Measurements from ENCODE around the gene CDH1. TPM values are rescaled to one million over a fixed set of nuclear protein-coding genes. Genes with fewer than 3 reads are reported as not detected.
"Not testable (repeated sequence)": the region's sequence is repeated elsewhere in the genome, so short reads cannot be mapped to it uniquely, and the experiment has no call there.

Gene CDH1
- total and polyA plus RNA-seq, 2 donors, result 15.7 to 35.2 TPM

DNA sequence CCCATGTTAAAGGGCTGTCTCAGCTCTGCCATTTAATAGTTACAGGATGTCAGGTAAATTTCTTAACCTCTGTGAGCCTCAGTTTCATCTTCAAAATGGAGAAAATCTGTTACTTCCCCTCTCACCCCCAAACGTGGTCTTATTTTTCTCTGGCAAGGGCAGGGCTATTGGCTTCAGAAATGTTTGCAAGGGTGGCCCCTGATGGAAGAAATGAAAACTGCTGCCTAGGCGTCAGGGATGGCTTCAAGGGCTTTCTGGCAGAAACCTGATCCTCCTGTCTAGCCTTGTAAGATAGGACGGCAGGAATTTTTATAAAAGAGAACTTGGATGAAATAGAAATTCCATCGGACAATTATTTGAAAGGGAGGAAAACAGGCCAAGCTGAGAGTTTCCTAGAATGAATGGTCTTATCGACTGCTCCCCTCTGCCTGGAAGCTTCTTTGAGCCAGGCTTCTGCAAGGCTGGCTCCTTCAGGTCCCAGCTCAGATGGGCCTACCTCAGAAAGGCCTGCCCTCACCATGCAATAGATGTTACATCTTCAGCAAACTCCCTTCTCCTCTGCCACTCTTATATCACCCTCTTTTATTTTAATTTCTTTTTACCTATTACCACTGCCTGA, 63.3 kb downstream of the CDH1 start:
- WGBS, result 6% methylated on average over 5 of the region's 5 CpGs
- peak; percentile 89 for DNase-seq (ENCODE audit: extremely low spot score)

DNA sequence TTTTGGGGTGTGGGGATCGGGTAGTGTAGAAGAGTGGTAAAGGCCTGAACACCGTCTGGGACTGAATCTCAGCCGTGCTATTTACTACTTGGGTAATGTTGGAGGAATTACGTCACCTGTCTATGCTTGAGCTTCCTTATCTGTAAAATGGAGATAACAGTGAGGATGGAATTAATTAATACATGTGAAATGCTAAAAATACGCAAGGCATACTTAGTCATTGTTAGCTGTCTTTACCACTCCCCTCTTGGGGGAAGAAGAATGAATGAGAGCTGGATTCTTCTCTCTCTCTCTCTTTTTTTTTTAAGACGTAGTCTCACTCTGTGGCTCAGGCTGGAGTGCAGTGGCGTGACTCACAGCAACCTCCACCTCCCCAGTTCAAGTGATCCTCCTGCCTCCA, 65.1 kb downstream of the CDH1 start:
- no peak for DNase-seq (ENCODE audit: extremely low spot score)
- Histone ChIP-seq H3K4me1 (ENCODE audit: insufficient read depth) (no peaks in the 10 kb centered on the region), H3K4me3 (ENCODE audit: low read depth, low read length) (no peak overlapping the region), H3K36me3 (ENCODE audit: insufficient read depth) (no peaks in the 10 kb centered on the region), H3K27ac (ENCODE audit: low read depth) (no peak overlapping the region)
- WGBS, result 80% methylated on average over 7 of the region's 7 CpGs

More for the DNA sequence above, 63.3 kb downstream of the CDH1 start:
- H3K4me3 ChIP-seq (ENCODE audit: low read depth, low read length), result no peak overlapping the region
- H3K36me3 ChIP-seq (ENCODE audit: insufficient read depth), result no peaks in the 10 kb centered on the region
- no peak overlapping the region for H3K27ac ChIP-seq (ENCODE audit: low read depth)
- H3K4me1 ChIP-seq (ENCODE audit: insufficient read depth), result no peaks in the 10 kb centered on the region

DNA sequence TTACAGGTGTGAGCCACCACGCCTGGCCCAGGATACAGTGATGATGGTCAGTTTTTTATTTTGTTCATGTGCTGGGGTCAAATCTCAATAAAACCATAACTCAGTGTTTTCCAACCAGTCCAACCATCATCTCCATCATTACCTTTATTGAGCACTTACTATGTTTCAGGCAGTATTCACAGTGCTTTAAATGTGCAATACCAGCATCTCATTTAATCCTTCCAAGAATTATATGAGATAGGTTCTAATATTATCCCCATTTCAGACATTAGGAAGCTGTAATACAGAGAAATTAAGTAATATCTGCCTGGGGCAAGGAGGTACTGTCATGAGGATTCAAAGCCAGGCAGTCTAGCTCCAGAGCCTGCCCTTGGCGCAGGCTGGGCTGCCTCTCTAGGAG, 69.3 kb downstream of the CDH1 start:
- Histone ChIP-seq H3K27ac (ENCODE audit: low read depth) (no peak overlapping the region), H3K4me3 (ENCODE audit: low read depth, low read length) (no peak overlapping the region), H3K4me1 (ENCODE audit: insufficient read depth) (no peaks in the 10 kb centered on the region), H3K36me3 (ENCODE audit: insufficient read depth) (no peaks in the 10 kb centered on the region)
- WGBS, result 95% methylated on average over 2 of the region's 2 CpGs
- no peak for DNase-seq (ENCODE audit: extremely low spot score)

DNA sequence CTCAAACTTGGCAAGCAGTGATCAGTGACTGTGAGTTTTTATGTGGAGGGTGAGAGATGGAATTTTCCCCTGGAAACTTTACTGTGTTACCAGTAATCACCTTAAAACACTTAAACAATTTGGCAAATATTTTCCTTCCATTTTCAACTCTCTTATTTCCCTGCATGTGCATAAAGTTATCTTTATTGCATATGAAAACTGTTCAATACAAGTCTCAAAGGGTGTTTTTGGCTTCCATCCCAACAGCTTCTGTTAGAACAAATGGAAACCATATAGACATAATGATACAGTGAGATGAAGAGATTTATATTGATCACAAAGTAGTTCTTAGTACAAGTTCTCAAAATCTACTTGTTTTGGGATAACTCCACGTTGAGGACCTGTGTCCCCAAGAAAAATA, 69.9 kb downstream of the CDH1 start:
- no peaks in the 10 kb centered on the region for H3K4me1 ChIP-seq (ENCODE audit: insufficient read depth)
- H3K27ac ChIP-seq (ENCODE audit: low read depth), result no peak overlapping the region
- no peak overlapping the region for H3K4me3 ChIP-seq (ENCODE audit: low read depth, low read length)
- DNase-seq (ENCODE audit: extremely low spot score), result no peak
- no peaks in the 10 kb centered on the region for H3K36me3 ChIP-seq (ENCODE audit: insufficient read depth)
- 74% methylated on average over 1 of the region's 1 CpG for WGBS

DNA sequence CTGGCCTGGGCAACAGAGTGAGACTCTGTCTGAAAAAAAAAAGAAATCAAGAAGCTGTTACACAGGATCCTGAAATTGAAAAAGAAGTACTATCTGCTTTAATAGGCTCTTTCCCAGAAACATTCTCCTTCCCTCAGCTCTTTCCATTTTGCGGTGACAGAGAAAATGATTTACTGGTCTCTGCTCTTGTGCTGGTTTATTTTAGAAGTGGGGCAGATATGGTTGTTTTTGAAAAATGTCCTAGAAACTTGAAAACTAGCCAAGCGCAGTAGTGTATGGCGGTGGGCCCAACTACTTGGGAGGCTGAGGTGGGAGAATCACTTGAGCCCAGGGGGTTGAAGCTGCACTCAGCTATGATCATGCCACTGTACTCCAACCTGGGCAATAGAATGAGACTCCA, 77.4 kb downstream of the CDH1 start:
- H3K36me3 ChIP-seq (ENCODE audit: insufficient read depth), result no peaks in the 10 kb centered on the region

DNA sequence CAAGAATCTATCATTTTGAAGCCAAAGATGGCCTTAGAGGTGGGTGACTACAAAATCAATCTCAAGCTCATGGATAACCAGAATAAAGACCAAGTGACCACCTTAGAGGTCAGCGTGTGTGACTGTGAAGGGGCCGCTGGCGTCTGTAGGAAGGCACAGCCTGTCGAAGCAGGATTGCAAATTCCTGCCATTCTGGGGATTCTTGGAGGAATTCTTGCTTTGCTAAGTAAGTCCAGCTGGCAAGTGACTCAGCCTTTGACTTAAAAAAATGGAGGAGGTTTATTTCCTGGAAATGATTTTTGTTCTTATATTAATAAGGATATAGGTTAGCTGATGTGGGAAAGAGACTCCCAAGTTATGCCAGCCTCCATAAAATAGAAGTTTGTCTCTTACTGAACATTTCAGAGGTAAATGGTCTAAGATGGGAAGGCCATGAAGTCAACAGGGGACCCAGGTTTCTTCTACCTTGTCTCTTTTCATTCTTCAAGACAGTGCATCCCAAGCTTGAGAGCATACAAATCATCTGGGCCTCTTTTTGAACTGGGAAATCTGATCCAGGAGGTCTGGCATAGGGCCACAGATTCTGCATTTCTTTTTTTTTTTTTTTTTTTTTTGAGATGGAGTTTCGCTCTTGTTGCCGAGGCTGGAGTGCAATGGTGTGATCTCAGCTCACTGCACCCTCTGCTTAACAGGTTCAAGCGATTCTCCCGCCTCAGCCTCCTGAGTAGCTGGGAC, 86.5 kb downstream of the CDH1 start:
- Histone ChIP-seq H3K4me1 (ENCODE audit: insufficient read depth) (no peaks in the 10 kb centered on the region), H3K27ac (ENCODE audit: low read depth) (no peak overlapping the region), H3K4me3 (ENCODE audit: low read depth, low read length) (no peak overlapping the region), H3K36me3 (ENCODE audit: insufficient read depth) (peaks cover 4% of the 10 kb centered on the region)
- DNase-seq (ENCODE audit: extremely low spot score), result no peak
- WGBS, result 45% methylated on average over 8 of the region's 8 CpGs

More for the DNA sequence above, 77.4 kb downstream of the CDH1 start:
- DNase-seq (ENCODE audit: extremely low spot score), result no peak
- WGBS, result 41% methylated on average over 3 of the region's 3 CpGs
- Histone ChIP-seq H3K4me1 (ENCODE audit: insufficient read depth) (no peaks in the 10 kb centered on the region), H3K4me3 (ENCODE audit: low read depth, low read length) (no peak overlapping the region), H3K27ac (ENCODE audit: low read depth) (no peak overlapping the region)

DNA sequence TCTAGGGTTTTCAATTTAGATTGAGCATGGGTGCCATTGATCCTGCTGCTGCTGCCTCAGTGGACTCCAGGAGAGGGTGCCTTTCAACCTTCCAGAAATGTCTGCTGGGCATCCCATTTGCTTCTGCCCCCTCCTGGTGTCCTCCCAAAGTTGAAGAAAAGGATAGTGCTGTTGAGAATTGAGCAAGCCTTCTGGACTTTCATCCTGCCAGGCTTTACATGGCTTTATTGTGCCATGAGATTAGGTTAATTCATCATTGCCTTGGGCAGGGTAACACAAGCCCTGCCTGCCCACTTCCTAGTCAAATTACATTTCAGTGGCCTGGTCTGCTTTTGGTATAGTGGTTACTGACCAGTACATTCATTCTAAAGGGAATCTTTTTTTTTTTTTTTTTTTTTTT, 88.3 kb downstream of the CDH1 start:
- H3K36me3 ChIP-seq (ENCODE audit: insufficient read depth), result peaks cover 4% of the 10 kb centered on the region
- no peaks in the 10 kb centered on the region for H3K4me1 ChIP-seq (ENCODE audit: insufficient read depth)
- DNase-seq (ENCODE audit: extremely low spot score), result no peak
- no peak overlapping the region for H3K27ac ChIP-seq (ENCODE audit: low read depth)
- no peak overlapping the region for H3K4me3 ChIP-seq (ENCODE audit: low read depth, low read length)

DNA sequence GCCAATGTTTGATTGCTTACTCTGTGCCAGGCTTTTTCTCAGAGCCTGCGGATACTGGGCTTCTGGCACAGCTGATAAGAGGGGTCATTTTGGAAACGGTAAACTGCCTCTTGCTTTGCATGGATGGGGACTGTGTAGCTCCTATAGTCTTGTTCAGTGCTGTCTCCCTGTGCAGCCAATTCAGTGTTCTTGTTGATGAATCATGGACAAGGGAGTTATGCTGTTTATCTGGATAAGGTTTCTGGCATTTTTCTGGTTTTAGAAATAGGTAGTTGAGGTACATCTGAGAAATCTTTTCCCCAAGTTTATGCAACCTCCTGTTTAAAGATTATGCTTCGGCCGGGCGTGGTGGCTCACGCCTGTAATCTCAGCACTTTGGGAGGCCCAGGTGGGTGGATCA, 89.6 kb downstream of the CDH1 start:
- Histone ChIP-seq H3K36me3 (ENCODE audit: insufficient read depth) (peaks cover 4% of the 10 kb centered on the region), H3K4me1 (ENCODE audit: insufficient read depth) (no peaks in the 10 kb centered on the region), H3K4me3 (ENCODE audit: low read depth, low read length) (no peak overlapping the region), H3K27ac (ENCODE audit: low read depth) (no peak overlapping the region)
- DNase-seq (ENCODE audit: extremely low spot score), result no peak
- WGBS, result 87% methylated on average over 6 of the region's 6 CpGs

DNA sequence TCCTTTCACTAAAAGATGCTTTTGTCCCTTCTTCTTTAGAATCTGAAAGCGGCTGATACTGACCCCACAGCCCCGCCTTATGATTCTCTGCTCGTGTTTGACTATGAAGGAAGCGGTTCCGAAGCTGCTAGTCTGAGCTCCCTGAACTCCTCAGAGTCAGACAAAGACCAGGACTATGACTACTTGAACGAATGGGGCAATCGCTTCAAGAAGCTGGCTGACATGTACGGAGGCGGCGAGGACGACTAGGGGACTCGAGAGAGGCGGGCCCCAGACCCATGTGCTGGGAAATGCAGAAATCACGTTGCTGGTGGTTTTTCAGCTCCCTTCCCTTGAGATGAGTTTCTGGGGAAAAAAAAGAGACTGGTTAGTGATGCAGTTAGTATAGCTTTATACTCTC, 96.2 kb downstream of the CDH1 start:
- Histone ChIP-seq H3K36me3 (ENCODE audit: insufficient read depth) (no peaks in the 10 kb centered on the region), H3K4me3 (ENCODE audit: low read depth, low read length) (no peak overlapping the region), H3K4me1 (ENCODE audit: insufficient read depth) (no peaks in the 10 kb centered on the region), H3K27ac (ENCODE audit: low read depth) (no peak overlapping the region)
- DNase-seq (ENCODE audit: extremely low spot score), result no peak
- WGBS, result 86% methylated on average over 14 of the region's 14 CpGs

DNA sequence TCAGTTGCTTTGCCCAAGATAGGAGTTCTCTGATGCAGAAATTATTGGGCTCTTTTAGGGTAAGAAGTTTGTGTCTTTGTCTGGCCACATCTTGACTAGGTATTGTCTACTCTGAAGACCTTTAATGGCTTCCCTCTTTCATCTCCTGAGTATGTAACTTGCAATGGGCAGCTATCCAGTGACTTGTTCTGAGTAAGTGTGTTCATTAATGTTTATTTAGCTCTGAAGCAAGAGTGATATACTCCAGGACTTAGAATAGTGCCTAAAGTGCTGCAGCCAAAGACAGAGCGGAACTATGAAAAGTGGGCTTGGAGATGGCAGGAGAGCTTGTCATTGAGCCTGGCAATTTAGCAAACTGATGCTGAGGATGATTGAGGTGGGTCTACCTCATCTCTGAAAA, 97.5 kb downstream of the CDH1 start:
- Histone ChIP-seq H3K27ac (ENCODE audit: low read depth) (no peak overlapping the region), H3K4me1 (ENCODE audit: insufficient read depth) (no peaks in the 10 kb centered on the region), H3K36me3 (ENCODE audit: insufficient read depth) (no peaks in the 10 kb centered on the region), H3K4me3 (ENCODE audit: low read depth, low read length) (no peak overlapping the region)
- 58% methylated on average over 1 of the region's 1 CpG for WGBS
- no peak for DNase-seq (ENCODE audit: extremely low spot score)

DNA sequence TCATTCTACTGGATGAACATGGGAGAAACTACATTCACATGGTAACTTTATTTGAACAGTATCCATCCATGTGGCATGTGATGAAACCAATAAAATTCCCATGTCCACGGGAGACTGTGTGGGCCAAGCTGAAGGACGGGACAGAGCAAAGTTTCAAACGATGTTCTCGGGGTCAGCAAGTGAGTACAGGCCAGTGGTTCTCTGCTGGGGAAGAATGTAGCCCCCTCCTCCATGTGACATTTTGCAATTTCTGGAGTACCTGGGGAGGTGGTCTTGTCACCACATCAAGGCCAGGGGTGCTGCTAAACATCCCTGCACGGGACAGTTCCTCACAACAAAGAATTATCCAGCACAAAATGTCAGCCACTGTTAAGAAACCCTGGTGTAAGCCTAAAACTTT, 98.9 kb downstream of the CDH1 start:
- DNase-seq (ENCODE audit: extremely low spot score), result no peak
- H3K4me1 ChIP-seq (ENCODE audit: insufficient read depth), result no peaks in the 10 kb centered on the region
- H3K36me3 ChIP-seq (ENCODE audit: insufficient read depth), result no peaks in the 10 kb centered on the region
- H3K4me3 ChIP-seq (ENCODE audit: low read depth, low read length), result no peak overlapping the region
- no peak overlapping the region for H3K27ac ChIP-seq (ENCODE audit: low read depth)
- 80% methylated on average over 5 of the region's 5 CpGs for WGBS

DNA sequence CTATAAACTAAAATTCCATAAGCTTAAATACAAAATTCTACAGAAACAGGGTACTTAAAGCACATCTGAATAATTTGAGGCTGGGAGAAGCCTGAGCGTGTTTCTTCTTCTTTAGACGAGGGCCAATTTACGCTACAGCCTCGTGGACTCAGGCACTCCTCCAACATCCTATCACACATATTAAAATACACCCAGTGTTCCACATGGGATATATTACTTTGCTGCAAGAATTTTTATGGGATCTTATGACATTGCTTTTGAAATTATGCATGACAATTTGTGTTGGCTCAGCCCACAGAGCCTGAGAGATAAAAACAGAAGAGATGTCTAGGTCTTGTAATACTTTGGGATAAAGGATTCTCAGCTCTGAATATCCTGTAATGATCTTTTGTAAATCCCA, 102.7 kb downstream of the CDH1 start:
- H3K36me3 ChIP-seq (ENCODE audit: insufficient read depth), result no peaks in the 10 kb centered on the region
- peak; percentile 64 for DNase-seq (ENCODE audit: extremely low spot score)
- 26% methylated on average over 4 of the region's 4 CpGs for WGBS
- H3K27ac ChIP-seq (ENCODE audit: low read depth), result no peak overlapping the region
- H3K4me3 ChIP-seq (ENCODE audit: low read depth, low read length), result no peak overlapping the region
- H3K4me1 ChIP-seq (ENCODE audit: insufficient read depth), result no peaks in the 10 kb centered on the region

DNA sequence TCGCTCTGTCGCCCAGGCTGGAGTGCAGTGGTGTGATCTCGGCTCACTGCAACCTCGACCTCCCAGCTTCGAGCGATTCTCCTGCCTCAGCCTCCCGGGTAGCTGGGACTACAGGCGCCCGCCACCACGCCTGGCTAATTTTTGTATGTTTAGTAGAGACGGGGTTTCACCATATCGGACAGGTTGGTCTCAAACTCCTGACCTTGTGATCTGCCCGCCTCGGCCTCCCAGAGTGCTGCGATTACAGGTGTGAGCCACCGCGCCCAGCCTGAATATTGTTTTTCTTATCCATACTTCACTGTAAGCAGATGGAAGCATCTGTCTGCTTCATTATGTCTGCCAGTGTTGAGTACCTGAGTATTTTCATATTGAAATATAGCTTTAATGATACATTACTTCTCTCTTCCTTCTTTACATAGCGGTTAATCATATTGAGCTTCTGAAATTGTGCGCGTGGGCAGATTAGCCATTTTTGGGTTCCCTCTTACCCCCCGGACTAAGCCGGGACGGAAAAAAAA, 105.9 kb downstream of the CDH1 start:
- not testable (repeated sequence) for DNase-seq (ENCODE audit: extremely low spot score); H3K4me1 ChIP-seq (ENCODE audit: insufficient read depth); H3K36me3 ChIP-seq (ENCODE audit: insufficient read depth)
- WGBS, result 56% methylated on average over 23 of the region's 23 CpGs
- Histone ChIP-seq H3K4me3 (ENCODE audit: low read depth, low read length) (peak overlapping the region; percentile 61), H3K27ac (ENCODE audit: low read depth) (peak overlapping the region; percentile 69)

DNA sequence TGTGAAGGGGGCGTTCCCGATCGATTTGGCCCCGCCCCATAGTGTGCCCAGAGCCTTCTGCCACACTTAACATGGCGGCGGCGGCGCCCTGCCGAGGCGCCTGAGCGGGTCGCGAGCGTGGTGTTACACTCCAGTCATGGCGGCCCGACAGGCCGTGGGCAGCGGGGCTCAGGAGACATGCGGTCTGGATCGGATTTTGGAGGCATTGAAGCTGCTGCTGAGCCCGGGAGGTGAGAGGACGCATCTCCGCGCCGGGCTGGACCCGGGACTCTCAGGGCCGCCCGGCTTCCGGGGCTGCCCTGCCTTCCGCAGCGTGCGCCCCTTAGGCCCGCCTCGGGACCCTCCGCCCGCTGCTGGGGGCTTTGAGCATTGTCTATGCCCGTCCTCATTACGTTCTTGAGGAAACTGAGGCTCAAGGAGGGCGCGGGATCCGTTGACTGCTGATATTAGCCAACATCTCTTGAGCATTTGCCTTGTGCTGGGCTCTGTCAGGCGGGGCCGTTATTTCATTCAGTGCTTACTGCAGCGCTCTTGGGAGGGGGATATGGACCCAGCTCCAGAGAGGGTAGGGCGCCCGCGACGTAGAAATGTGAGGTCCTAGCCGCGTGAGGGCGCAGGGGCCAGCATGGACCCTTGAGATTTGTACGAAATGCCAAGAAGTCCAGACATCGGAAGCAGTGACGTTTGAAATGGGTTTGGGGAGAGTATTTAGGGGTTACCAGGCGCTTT, 106.6 kb downstream of the CDH1 start, which contains the start of gene TANGO6:
Gene TANGO6 (plus strand): TSS at position 50 of the 729 bp plus-strand sequence. CDS start 87 bp downstream, at position 137.
- DNase-seq (ENCODE audit: extremely low spot score), result peak; percentile 42
- peak within 1 kb of the TSS; percentile 61 for H3K4me3 ChIP-seq (ENCODE audit: low read depth, low read length)
- under 1% methylated on average over 55 of the region's 55 CpGs for WGBS
- no peaks in the 10 kb centered on the region for H3K36me3 ChIP-seq (ENCODE audit: insufficient read depth)
- H3K27ac ChIP-seq (ENCODE audit: low read depth), result peak within 1 kb of the TSS; percentile 69
- H3K4me1 ChIP-seq (ENCODE audit: insufficient read depth), result no peaks in the 10 kb centered on the region
